Uterus (tissue), 2 donors: ENCODE results near the gene RABGAP1L.

Experiments
- CTCF ChIP-seq, 4 experiments: fragments of 200-600 bp in 2 of 4; fragments of 450-650 bp in 2 of 4; sonication (generic) in 2 of 4; IDR thresholded peaks; one replicate each; pipeline ENCODE4 v1.5.1; 2016 to 2019; ENCODE audit warnings: antibody characterized with exemption in 4 of 4, mild to moderate bottlenecking in 2 of 4, moderate library complexity in 1 of 4
- POLR2A ChIP-seq, 2 donors: fragments of 450-650 bp; IDR thresholded peaks; one replicate each; pipeline ENCODE4 v1.6.1; 2016; ENCODE audit warnings: antibody characterized with exemption in 2 of 2, mild to moderate bottlenecking in 1 of 2, moderate library complexity in 1 of 2

- TF ChIP-seq CTCF (IDR thresholded peaks at IDR 0.05) (no peak), POLR2A (IDR thresholded peaks at IDR 0.05) (no peak)
Measured at GRCh38 chr1:174815474-174815908, 656.2 kb downstream of the RABGAP1L start.
